Gastrocnemius medialis (tissue), 4 donors: ENCODE results near the gene NBL1. TPM values are rescaled to one million over a fixed set of nuclear protein-coding genes. Genes with fewer than 3 reads are reported as not detected.

ENCODE experiments used
- ATAC-seq, 2 donors: fragments of 150-250 bp; one replicate each; pipeline ENCODE4 v1.9.1; 2016
- DNase-seq, 2 donors: peaks; one replicate each; pipeline ENCODE4 v3.0.0-alpha.2; 2019
- H3K27ac ChIP-seq, 4 donors: fragments of 200-600 bp; sonication (generic); 1 replicate in 1 of 4; 2 replicates in 3 of 4; pipeline ENCODE4 v1.5.1; 2016 to 2018; ENCODE audit warnings: mild to moderate bottlenecking in 2 of 4, moderate library complexity in 1 of 4
- H3K27me3 ChIP-seq, 3 donors: fragments of 200-600 bp; sonication (generic) in 2 of 3; 1 replicate in 1 of 3; 2 replicates in 2 of 3; pipeline versions ENCODE4 v1.5.1 to v1.6.0; 2016 to 2019; ENCODE audit warnings: mild to moderate bottlenecking in 1 of 3, moderate library complexity in 1 of 3
- H3K36me3 ChIP-seq, 2 donors: fragments of 200-600 bp; sonication (generic) in 1 of 2; one replicate each; pipeline ENCODE4 v1.5.1; 2017 to 2018
- H3K4me1 ChIP-seq, 2 donors: fragments of 200-600 bp; sonication (generic) in 1 of 2; one replicate each; pipeline ENCODE4 v1.5.1; 2016 to 2017; ENCODE audit warnings: mild to moderate bottlenecking in 2 of 2
- H3K4me3 ChIP-seq, 4 donors: fragments of 200-600 bp; sonication (generic) in 3 of 4; 1 replicate in 1 of 4; 2 replicates in 3 of 4; pipeline ENCODE4 v1.5.1; 2016 to 2019; ENCODE audit warnings: mild to moderate bottlenecking in 2 of 4
- H3K9me3 ChIP-seq, 3 donors: fragments of 200-600 bp; sonication (generic) in 2 of 3; 1 replicate in 1 of 3; 2 replicates in 2 of 3; pipeline ENCODE4 v1.5.1; 2016 to 2019
- POLR2A ChIP-seq, 2 donors: fragments of 450-650 bp; IDR thresholded peaks; one replicate each; pipeline ENCODE4 v1.6.1; 2017; ENCODE audit warnings: antibody characterized with exemption in 2 of 2, mild to moderate bottlenecking in 2 of 2, moderate library complexity in 2 of 2
- in situ Hi-C, 4 donors: fragments of 200-750 bp; cut with MboI; loops; one replicate each; pipeline versions ENCODE4 v1.15.0 to v1.8.0; 2017; ENCODE audit warnings: low sequenced_read_pairs in 4 of 4
- intact Hi-C: fragments of 100-400 bp; cut with DNase I; formaldehyde crosslinking; loops from one replicate; pipeline ENCODE4 v1.15.1; 2023; ENCODE audit warnings: low total_unique reads
- total RNA-seq, 4 donors: library from RNA; depleted of rRNA; stranded (reverse); fragments of >200 nt; gene quantifications; one replicate each; pipeline versions ENCODE4 v1.1.0 to v1.2.3, GENCODE V29; 2016
- TF ChIP-seq, protein P1 (sequence below), 5 experiments: fragments of 450-650 bp in 3 of 5; fragments of 200-600 bp in 2 of 5; sonication (generic) in 2 of 5; IDR thresholded peaks in 4 of 5; conservative IDR thresholded peaks in 1 of 5; 1 replicate in 4 of 5; 2 replicates in 1 of 5; pipeline ENCODE4 v1.5.1; 2016 to 2019; ENCODE audit warnings: antibody characterized with exemption in 5 of 5, mild to moderate bottlenecking in 3 of 5, moderate library complexity in 3 of 5

NBL1 gene
- total RNA-seq, 4 donors from 2014 or later: 7.9 to 20.3 (median 16.3) TPM

DNA sequence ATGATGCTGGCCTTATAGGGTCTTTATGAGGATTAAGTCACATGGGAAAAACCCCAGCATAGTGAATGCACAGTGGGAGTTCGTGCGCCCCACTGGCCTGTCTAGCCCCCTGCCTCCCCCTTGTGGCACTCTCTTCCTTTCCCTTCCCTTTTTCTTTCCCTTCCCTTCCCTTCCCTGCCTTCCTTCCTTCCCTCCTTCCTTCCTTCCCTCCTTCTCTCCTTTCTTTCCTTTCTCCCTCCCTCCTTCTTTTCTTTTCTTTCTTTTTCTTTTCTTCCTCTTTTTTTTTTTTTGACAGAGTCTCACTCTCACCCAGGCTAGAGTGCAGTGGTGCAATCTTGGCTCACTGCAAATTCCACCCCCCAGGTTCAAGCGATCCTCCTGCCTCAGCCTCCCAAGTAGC, 59.2 kb downstream of the NBL1 start:
- Histone ChIP-seq H3K36me3 (no peaks in the 10 kb centered on the region), H3K27ac (no peak overlapping the region), H3K27me3 (no peaks in the 10 kb centered on the region), H3K4me3 (no peak overlapping the region), H3K4me1 (no peaks in the 10 kb centered on the region), H3K9me3 (no peaks in the 10 kb centered on the region)
- ATAC-seq (no peak), DNase-seq (no peak)
- TF ChIP-seq POLR2A (IDR thresholded peaks at IDR 0.05): no peak
- TF ChIP-seq, protein P1, sequence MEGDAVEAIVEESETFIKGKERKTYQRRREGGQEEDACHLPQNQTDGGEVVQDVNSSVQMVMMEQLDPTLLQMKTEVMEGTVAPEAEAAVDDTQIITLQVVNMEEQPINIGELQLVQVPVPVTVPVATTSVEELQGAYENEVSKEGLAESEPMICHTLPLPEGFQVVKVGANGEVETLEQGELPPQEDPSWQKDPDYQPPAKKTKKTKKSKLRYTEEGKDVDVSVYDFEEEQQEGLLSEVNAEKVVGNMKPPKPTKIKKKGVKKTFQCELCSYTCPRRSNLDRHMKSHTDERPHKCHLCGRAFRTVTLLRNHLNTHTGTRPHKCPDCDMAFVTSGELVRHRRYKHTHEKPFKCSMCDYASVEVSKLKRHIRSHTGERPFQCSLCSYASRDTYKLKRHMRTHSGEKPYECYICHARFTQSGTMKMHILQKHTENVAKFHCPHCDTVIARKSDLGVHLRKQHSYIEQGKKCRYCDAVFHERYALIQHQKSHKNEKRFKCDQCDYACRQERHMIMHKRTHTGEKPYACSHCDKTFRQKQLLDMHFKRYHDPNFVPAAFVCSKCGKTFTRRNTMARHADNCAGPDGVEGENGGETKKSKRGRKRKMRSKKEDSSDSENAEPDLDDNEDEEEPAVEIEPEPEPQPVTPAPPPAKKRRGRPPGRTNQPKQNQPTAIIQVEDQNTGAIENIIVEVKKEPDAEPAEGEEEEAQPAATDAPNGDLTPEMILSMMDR (IDR thresholded peaks at IDR 0.05 in 4 of 5, conservative IDR thresholded peaks at IDR 0.05 in 1 of 5): no peak
- in situ Hi-C loops: no loop called here
- intact Hi-C loops: no loop called here

DNA sequence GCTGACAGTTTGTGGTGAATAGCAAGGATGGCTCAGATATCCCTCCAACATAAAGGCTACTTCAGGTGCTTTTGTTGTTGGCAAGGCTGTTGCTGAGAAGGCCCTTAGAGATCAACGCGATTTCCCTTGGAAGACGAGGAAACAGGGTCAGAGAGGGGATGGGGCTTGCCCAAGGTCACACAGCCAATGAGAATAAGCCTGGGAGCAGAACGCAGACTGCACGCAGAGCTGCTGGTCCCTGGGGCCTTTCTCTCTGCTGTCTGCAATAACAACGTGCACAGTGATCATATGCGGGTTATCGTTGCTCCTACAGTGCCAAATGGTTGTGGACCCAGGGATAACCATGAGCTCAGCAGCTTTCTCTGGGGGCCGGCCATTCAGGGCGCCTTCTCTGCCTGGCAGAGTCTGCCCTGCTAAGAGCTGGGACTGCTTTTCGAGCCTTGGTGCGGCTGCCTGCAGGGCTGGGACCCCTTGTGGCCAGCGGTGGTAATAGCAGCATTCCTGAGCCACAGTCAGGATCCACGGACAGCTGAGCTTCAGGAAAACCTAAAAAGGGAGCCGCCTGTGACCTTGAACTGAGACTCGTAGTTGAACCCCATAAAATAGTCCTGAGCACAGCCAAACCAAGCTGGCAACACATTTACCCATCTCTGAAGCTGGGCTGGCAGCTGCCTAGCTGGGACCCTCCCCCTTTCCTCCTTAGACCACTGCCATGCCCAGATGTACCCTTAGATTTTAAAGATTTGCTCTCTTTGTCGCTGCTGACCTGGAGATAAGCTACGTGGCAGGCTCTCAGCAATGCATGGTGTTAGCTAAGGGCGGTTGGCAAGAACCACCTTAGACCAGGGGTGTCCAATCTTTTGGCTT, 60.4 kb downstream of the NBL1 start:
- H3K4me1 ChIP-seq: no peaks in the 10 kb centered on the region
- DNase-seq: peak; percentile 28 to 50
- peak; percentile 60 to 88 for ATAC-seq
- no peaks in the 10 kb centered on the region for H3K9me3 ChIP-seq
- in situ Hi-C loops (no loop called here), intact Hi-C loops (loop anchor here (1.0 kb wide), 1 partner anchor 42 kb away; no protein-coding TSS in a partner anchor)
- no peaks in the 10 kb centered on the region for H3K36me3 ChIP-seq
- H3K27me3 ChIP-seq: no peaks in the 10 kb centered on the region
- no peak for TF ChIP-seq POLR2A (IDR thresholded peaks at IDR 0.05)
- TF ChIP-seq, protein P1 (IDR thresholded peaks at IDR 0.05 in 4 of 5, conservative IDR thresholded peaks at IDR 0.05 in 1 of 5): peak; percentile 70 to 91 (median 85)
- H3K4me3 ChIP-seq: no peak overlapping the region
- H3K27ac ChIP-seq: no peak overlapping the region

DNA sequence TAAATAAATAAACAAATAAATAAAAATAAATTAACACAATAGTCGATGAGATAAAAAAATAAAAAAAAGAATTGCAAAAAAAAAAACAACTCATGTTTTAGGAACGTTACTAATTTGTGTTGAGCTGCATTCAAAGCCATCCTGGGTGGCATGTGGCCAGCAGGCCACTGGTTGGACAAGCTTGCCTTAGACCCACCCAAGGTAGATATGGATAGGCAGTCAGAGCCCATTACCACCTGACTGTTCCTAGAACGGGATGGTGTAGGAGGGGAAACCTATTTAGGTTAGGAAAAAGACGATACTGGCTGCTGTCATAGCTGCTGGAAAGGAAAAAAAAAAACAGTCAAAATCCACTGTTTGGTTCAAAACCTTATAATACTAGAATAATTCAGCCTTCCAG, 61.4 kb downstream of the NBL1 start:
- intact Hi-C loops (no loop called here), in situ Hi-C loops (no loop called here)
- TF ChIP-seq, protein P1 (IDR thresholded peaks at IDR 0.05 in 4 of 5, conservative IDR thresholded peaks at IDR 0.05 in 1 of 5): no peak
- no peak for TF ChIP-seq POLR2A (IDR thresholded peaks at IDR 0.05)
- Histone ChIP-seq H3K9me3 (no peaks in the 10 kb centered on the region), H3K27ac (no peak overlapping the region), H3K4me3 (no peak overlapping the region), H3K4me1 (no peaks in the 10 kb centered on the region), H3K27me3 (no peaks in the 10 kb centered on the region), H3K36me3 (no peaks in the 10 kb centered on the region)
- ATAC-seq (no peak), DNase-seq (no peak)

DNA sequence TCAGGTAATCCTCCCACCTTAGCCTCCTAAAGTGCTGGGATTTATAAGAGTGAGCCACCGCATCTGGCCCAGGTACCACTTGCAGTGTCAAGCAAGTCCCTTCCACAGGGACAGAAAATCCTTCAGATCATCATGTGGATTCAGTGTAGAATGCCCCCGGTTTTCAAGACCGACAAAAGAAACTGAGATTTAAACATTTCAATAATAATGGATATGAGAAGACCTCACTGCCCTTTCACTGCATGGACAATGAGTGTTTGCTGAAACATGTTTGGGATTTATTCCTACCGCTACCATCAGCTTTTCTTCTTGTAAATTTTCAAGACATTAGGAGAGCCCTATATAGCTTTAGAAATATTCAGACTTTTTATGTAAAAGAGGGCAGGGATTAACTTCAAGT, 62.0 kb downstream of the NBL1 start:
- intact Hi-C loops (no loop called here), in situ Hi-C loops (no loop called here)
- no peaks in the 10 kb centered on the region for H3K9me3 ChIP-seq
- no peak overlapping the region for H3K27ac ChIP-seq
- no peaks in the 10 kb centered on the region for H3K4me1 ChIP-seq
- ATAC-seq: no peak
- H3K36me3 ChIP-seq: no peaks in the 10 kb centered on the region
- H3K27me3 ChIP-seq: no peaks in the 10 kb centered on the region
- H3K4me3 ChIP-seq: no peak overlapping the region
- TF ChIP-seq, protein P1 (IDR thresholded peaks at IDR 0.05 in 4 of 5, conservative IDR thresholded peaks at IDR 0.05 in 1 of 5): no peak
- TF ChIP-seq POLR2A (IDR thresholded peaks at IDR 0.05): no peak
- DNase-seq: no peak

Other genes with a start within 250 kb of the NBL1 start
- gene CAPZB, start 158.8 kb upstream of the NBL1 start, total RNA-seq: 10 to 100 TPM; 48.6 to 93.8 (median 74.9) TPM
- gene HTR6, start 20.6 kb downstream of the NBL1 start, total RNA-seq: not detected
- 1 to 10 TPM in 3 of 4 donors, under 1 TPM in 1; 0.95 to 3.9 (median 2.4) TPM for gene TMCO4, start 155.6 kb downstream of the NBL1 start, total RNA-seq
- gene RNF186, start 171.0 kb downstream of the NBL1 start, total RNA-seq: under 1 TPM in 1 of 4 donors, not detected in 3; 0.24 TPM
- gene OTUD3, start 238.1 kb downstream of the NBL1 start, total RNA-seq: 1 to 10 TPM; 3.3 to 7.9 (median 4.4) TPM